Neural progenitor cell (in vitro differentiated cells): ENCODE measurements around the gene ARHGAP4. TPM values are rescaled to one million over a fixed set of nuclear protein-coding genes. Genes with fewer than 3 reads are reported as not detected.

Source experiments
- DNase-seq: peaks from one replicate; pipeline ENCODE4 v3.0.0-alpha.2; 2016; ENCODE audit warnings: low spot score
- H2AFZ ChIP-seq: fragments of 200-600 bp; sonication (generic); replicated peaks from 2 replicates; pipeline ENCODE4 v1.6.1; 2016; ENCODE audit warnings: antibody characterized with exemption
- H3F3A ChIP-seq: fragments of 200-600 bp; sonication (generic); 2 replicates; pipeline ENCODE4 v1.6.1; 2016; ENCODE audit warnings: antibody characterized with exemption, low read depth
- H3K27ac ChIP-seq: fragments of 200-600 bp; sonication (generic); 2 replicates; pipeline ENCODE4 v1.5.1; 2016; ENCODE audit warnings: mild to moderate bottlenecking
- H3K27me3 ChIP-seq: fragments of 200-600 bp; sonication (generic); 2 replicates; pipeline ENCODE4 v1.6.1; 2016; ENCODE audit warnings: mild to moderate bottlenecking, moderate library complexity
- H3K36me3 ChIP-seq: fragments of 200-600 bp; sonication (generic); 2 replicates; pipeline ENCODE4 v1.5.1; 2016
- H3K4me1 ChIP-seq: fragments of 200-600 bp; sonication (generic); 2 replicates; pipeline ENCODE4 v1.6.1; 2016; ENCODE audit warnings: mixed run types
- H3K4me2 ChIP-seq: fragments of 200-600 bp; sonication (generic); 2 replicates; pipeline ENCODE4 v1.6.1; 2016
- H3K4me3 ChIP-seq: fragments of 200-600 bp; sonication (generic); 2 replicates; pipeline ENCODE4 v1.5.1; 2016
- H3K79me2 ChIP-seq: fragments of 200-600 bp; sonication (generic); 2 replicates; pipeline ENCODE4 v1.6.1; 2016; ENCODE audit warnings: low read depth
- H3K9ac ChIP-seq: fragments of 200-600 bp; sonication (generic); 2 replicates; pipeline ENCODE4 v1.6.1; 2016
- H3K9me3 ChIP-seq: fragments of 200-600 bp; sonication (generic); 2 replicates; pipeline ENCODE4 v1.5.1; 2016; ENCODE audit warnings: low read depth
- H4K20me1 ChIP-seq: fragments of 200-600 bp; sonication (generic); 2 replicates; pipeline ENCODE4 v1.6.1; 2016; ENCODE audit warnings: low read depth
- H3K27ac Mint-ChIP-seq: 3 replicates; pipeline ENCODE4 v1.8.0; 2021; ENCODE audit warnings: mixed read lengths
- H3K27me3 Mint-ChIP-seq: 2 replicates; pipeline ENCODE4 v1.8.0; 2022; ENCODE audit warnings: low read depth, mild to moderate bottlenecking, inconsistent platforms, moderate library complexity, mixed read lengths; ENCODE audit not compliant: insufficient read depth
- H3K36me3 Mint-ChIP-seq: 3 replicates; pipeline ENCODE4 v1.8.0; 2021; ENCODE audit warnings: mixed read lengths
- H3K4me1 Mint-ChIP-seq: 3 replicates; pipeline ENCODE4 v1.8.0; 2021; ENCODE audit warnings: mixed read lengths
- H3K4me3 Mint-ChIP-seq: 3 replicates; pipeline ENCODE4 v1.8.0; 2021; ENCODE audit warnings: mild to moderate bottlenecking, moderate library complexity, mixed read lengths
- H3K9me3 Mint-ChIP-seq: 3 replicates; pipeline ENCODE4 v1.8.0; 2020; ENCODE audit warnings: mixed read lengths
- EZH2 ChIP-seq: fragments of 200-600 bp; sonication (generic); IDR thresholded peaks from 2 replicates; pipeline ENCODE4 v1.6.1; 2017; ENCODE audit warnings: antibody characterized with exemption, mild to moderate bottlenecking, moderate library complexity
- EZH2phosphoT487 ChIP-seq: fragments of 200-600 bp; sonication (generic); IDR thresholded peaks from 2 replicates; pipeline ENCODE4 v1.6.1; 2017; ENCODE audit warnings: antibody characterized with exemption
- total RNA-seq: library from RNA; depleted of rRNA; stranded (reverse); fragments of >200 nt; gene quantifications from 2 replicates; pipeline ENCODE4 v1.2.3, GENCODE V29; 2015; ENCODE audit warnings: low replicate concordance
- TF ChIP-seq, protein P1 (sequence below): fragments of 200-600 bp; sonication (generic); IDR thresholded peaks from 2 replicates; pipeline ENCODE4 v1.5.1; 2017; ENCODE audit warnings: antibody characterized with exemption, mild to moderate bottlenecking

The ARHGAP4 gene
- total RNA-seq, 1 donor from 2014 or later = 5.1 TPM

DNA sequence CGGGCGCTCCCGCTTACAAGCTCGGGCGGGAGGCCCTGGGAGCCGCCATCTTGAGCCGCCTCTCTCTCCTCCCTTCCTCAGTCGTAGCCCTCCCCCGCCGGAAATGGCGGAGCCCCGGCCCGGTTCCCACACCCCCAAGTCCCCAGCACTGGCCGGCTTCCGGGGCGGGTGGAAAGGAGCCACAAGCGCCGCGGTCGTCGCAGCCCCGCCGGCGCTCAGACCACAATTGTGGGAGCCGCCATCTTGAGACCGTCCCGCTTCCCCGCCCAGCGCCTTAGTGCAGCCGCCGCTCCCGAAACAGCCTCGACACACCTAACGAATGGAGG, 45.0 kb upstream of the ARHGAP4 start:
- peaks cover 22% of the 10 kb centered on the region for H3K27me3 Mint-ChIP-seq
- H3K4me3 Mint-ChIP-seq = peak overlapping the region; percentile 100
- peak overlapping the region; percentile 100 for H3K27ac Mint-ChIP-seq
- no peak for TF ChIP-seq EZH2
- TF ChIP-seq, protein P1, sequence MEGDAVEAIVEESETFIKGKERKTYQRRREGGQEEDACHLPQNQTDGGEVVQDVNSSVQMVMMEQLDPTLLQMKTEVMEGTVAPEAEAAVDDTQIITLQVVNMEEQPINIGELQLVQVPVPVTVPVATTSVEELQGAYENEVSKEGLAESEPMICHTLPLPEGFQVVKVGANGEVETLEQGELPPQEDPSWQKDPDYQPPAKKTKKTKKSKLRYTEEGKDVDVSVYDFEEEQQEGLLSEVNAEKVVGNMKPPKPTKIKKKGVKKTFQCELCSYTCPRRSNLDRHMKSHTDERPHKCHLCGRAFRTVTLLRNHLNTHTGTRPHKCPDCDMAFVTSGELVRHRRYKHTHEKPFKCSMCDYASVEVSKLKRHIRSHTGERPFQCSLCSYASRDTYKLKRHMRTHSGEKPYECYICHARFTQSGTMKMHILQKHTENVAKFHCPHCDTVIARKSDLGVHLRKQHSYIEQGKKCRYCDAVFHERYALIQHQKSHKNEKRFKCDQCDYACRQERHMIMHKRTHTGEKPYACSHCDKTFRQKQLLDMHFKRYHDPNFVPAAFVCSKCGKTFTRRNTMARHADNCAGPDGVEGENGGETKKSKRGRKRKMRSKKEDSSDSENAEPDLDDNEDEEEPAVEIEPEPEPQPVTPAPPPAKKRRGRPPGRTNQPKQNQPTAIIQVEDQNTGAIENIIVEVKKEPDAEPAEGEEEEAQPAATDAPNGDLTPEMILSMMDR = no peak
- TF ChIP-seq EZH2phosphoT487 = no peak
- Histone ChIP-seq H3K36me3 (no peaks in the 10 kb centered on the region), H2AFZ (peak overlapping the region; percentile 73), H3F3A (peaks cover 35% of the 10 kb centered on the region), H3K79me2 (peaks cover 46% of the 10 kb centered on the region), H3K27ac (peak overlapping the region; percentile 100), H3K4me3 (peak overlapping the region; percentile 80), H3K4me1 (peaks cover 21% of the 10 kb centered on the region), H3K27me3 (no peaks in the 10 kb centered on the region), H4K20me1 (peaks cover 40% of the 10 kb centered on the region), H3K9me3 (no peaks in the 10 kb centered on the region), H3K9ac (peak overlapping the region; percentile 98), H3K4me2 (peak overlapping the region; percentile 79)
- peaks cover 55% of the 10 kb centered on the region for H3K4me1 Mint-ChIP-seq
- peaks cover 4% of the 10 kb centered on the region for H3K36me3 Mint-ChIP-seq
- peak; percentile 83 for DNase-seq
- H3K9me3 Mint-ChIP-seq = no peaks in the 10 kb centered on the region

DNA sequence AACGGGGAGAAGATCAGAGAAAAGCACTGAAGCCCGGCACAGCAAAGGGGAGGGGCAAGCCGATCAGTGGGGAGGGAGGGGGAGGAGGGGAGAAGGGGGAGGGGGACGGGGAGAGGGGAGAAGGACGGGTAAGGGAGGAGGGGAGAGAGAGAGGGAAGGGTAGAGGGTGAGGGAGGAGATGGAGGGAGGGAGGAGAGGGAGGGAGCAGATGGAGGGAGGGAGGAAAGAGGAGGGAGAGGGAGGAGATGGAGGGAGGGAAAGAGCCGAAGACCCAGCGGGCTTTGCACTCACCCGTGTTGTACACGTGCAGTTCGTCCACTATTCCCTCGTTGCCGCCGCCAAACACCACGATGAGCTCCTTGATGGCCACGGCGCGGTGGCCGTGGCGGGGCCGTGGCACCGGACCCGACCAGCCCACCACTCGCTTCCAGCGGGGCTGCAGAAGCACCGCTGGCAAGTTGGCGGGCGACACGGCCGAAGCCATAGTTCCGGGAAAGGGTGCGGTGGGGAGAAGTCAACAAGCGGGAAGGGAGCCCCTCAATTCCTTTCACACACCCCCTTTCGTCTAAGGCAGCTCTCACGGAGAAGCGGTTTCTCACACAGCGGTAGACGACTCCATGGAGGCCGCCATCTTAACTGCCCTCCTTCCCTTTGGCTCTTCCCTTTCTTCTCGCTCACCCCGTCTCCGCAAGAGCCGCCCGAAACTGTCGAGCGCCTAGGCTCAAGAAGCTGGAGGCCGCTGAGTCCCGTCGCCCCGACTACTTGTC, 44.5 kb upstream of the ARHGAP4 start:
- H3K9me3 ChIP-seq = no peaks in the 10 kb centered on the region
- Mint-ChIP-seq H3K27ac (peak overlapping the region; percentile 100), H3K27me3 (peaks cover 22% of the 10 kb centered on the region), H3K4me3 (peak overlapping the region; percentile 100), H3K9me3 (no peaks in the 10 kb centered on the region), H3K36me3 (peaks cover 2% of the 10 kb centered on the region), H3K4me1 (peaks cover 54% of the 10 kb centered on the region)
- no peaks in the 10 kb centered on the region for H3K36me3 ChIP-seq
- H3K27me3 ChIP-seq = no peaks in the 10 kb centered on the region
- no peak overlapping the region for H2AFZ ChIP-seq
- H3K27ac ChIP-seq = peak overlapping the region; percentile 100
- H3K4me1 ChIP-seq = peaks cover 21% of the 10 kb centered on the region
- peak overlapping the region; percentile 98 for H3K9ac ChIP-seq
- H3K4me3 ChIP-seq = peak overlapping the region; percentile 80
- peaks cover 35% of the 10 kb centered on the region for H3F3A ChIP-seq
- peaks cover 45% of the 10 kb centered on the region for H4K20me1 ChIP-seq
- no peak for TF ChIP-seq EZH2phosphoT487
- TF ChIP-seq EZH2 = no peak
- TF ChIP-seq, protein P1 = no peak
- H3K79me2 ChIP-seq = peaks cover 52% of the 10 kb centered on the region
- peak overlapping the region; percentile 79 for H3K4me2 ChIP-seq
- DNase-seq = peak; percentile 73

DNA sequence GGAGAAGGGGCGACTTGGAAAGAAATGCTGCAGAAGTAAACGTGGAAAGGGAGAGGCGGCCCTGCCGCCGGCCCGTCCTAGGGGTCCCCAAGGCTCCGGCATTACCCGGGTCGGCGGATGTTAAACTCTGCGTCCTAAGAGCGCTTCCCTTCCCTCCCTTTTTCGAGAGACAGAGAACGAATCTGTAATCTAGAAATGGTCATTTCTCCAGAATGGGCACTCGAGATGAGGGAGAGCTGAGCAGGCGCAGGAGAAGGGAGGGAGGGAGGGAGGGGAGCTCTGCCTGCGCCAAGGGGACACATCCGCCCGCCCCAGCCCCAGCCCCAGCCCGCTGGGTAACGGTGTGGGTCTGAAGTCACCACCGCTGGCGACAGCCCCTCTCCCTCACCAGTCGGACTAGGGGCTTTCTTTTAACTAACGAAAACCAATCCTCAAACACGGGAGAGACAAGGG, 43.9 kb upstream of the ARHGAP4 start:
- no peaks in the 10 kb centered on the region for H3K9me3 ChIP-seq
- no peaks in the 10 kb centered on the region for H3K36me3 ChIP-seq
- peaks cover 35% of the 10 kb centered on the region for H3F3A ChIP-seq
- peaks cover 52% of the 10 kb centered on the region for H4K20me1 ChIP-seq
- H3K4me1 ChIP-seq = peaks cover 21% of the 10 kb centered on the region
- peak overlapping the region; percentile 13 for H3K9ac ChIP-seq
- H2AFZ ChIP-seq = no peak overlapping the region
- TF ChIP-seq EZH2phosphoT487 = no peak
- TF ChIP-seq, protein P1 = no peak
- TF ChIP-seq EZH2 = no peak
- peak overlapping the region; percentile 79 for H3K4me2 ChIP-seq
- no peaks in the 10 kb centered on the region for H3K27me3 ChIP-seq
- Mint-ChIP-seq H3K9me3 (no peaks in the 10 kb centered on the region), H3K27me3 (peaks cover 22% of the 10 kb centered on the region), H3K4me3 (peak overlapping the region; percentile 100), H3K27ac (peak overlapping the region; percentile 87), H3K36me3 (peaks cover 2% of the 10 kb centered on the region), H3K4me1 (peaks cover 53% of the 10 kb centered on the region)
- no peak for DNase-seq
- H3K27ac ChIP-seq = no peak overlapping the region
- H3K4me3 ChIP-seq = peak overlapping the region; percentile 80
- peaks cover 58% of the 10 kb centered on the region for H3K79me2 ChIP-seq
